Calu3 (cell line): Measurements from ENCODE around the gene ALPK3. TPM values are rescaled to one million over a fixed set of nuclear protein-coding genes. Genes with fewer than 3 reads are reported as not detected.

Source experiments
- BruUV-seq: library from RNA; stranded (reverse); fragments of 400-500 nt; replicated peaks from 2 replicates; lab custom pipeline; 2021; lab: Mats Ljungman, UMichigan
- CTCF ChIA-PET: fragments of 300-600 bp; sonication (Branson Sonifier 250); formaldehyde crosslinking; loops from one replicate; lab custom pipeline; 2022; ENCODE audit warnings: antibody characterized with exemption; lab: Charles Lee
- DNase-seq: peaks from one replicate; pipeline ENCODE4 v3.0.0; 2022
- H3K27ac Mint-ChIP-seq: one replicate; pipeline ENCODE4 v1.8.0; 2022; ENCODE audit warnings: mixed read lengths; ENCODE audit not compliant: unreplicated experiment
- H3K27me3 Mint-ChIP-seq: one replicate; pipeline ENCODE4 v1.8.0; 2022; ENCODE audit warnings: mixed read lengths; ENCODE audit not compliant: unreplicated experiment
- H3K36me3 Mint-ChIP-seq: one replicate; pipeline ENCODE4 v1.8.0; 2022; ENCODE audit warnings: mild to moderate bottlenecking, moderate library complexity, mixed read lengths; ENCODE audit not compliant: insufficient read depth, unreplicated experiment
- H3K4me1 Mint-ChIP-seq: one replicate; pipeline ENCODE4 v1.8.0; 2022; ENCODE audit warnings: mild to moderate bottlenecking, low read depth, mixed read lengths; ENCODE audit not compliant: unreplicated experiment
- H3K4me3 Mint-ChIP-seq: one replicate; pipeline ENCODE4 v1.8.0; 2022; ENCODE audit warnings: mild to moderate bottlenecking, low read depth, moderate library complexity, mixed read lengths; ENCODE audit not compliant: unreplicated experiment
- H3K9me3 Mint-ChIP-seq: one replicate; pipeline ENCODE4 v1.8.0; 2022; ENCODE audit warnings: low read depth, mixed read lengths; ENCODE audit not compliant: unreplicated experiment
- intact Hi-C: fragments of 100-400 bp; cut with micrococcal nuclease; formaldehyde crosslinking; loops from one replicate; pipeline ENCODE4 v1.10.0; 2022; ENCODE audit not compliant: unreplicated experiment
- total RNA-seq: library from RNA; stranded (reverse); gene quantifications from 2 replicates; pipeline ENCODE4 v1.2.3, GENCODE V29; 2022
- TF ChIP-seq, protein P1 (sequence below): fragments of 200-600 bp; IDR thresholded peaks from one replicate; pipeline ENCODE4 v1.8.0; 2022; ENCODE audit warnings: antibody characterized with exemption; ENCODE audit not compliant: unreplicated experiment

Gene ALPK3
- total RNA-seq, 1 experiment from 2014 or later: 4.6 TPM

- intact Hi-C loops: no loop called here
- CTCF ChIA-PET: interaction anchor here (0.6 kb wide), 1 partner anchor 46 kb away, joined by 4 read pairs; no protein-coding TSS in a partner anchor
- no TSS peak for BruUV-seq
- H3K4me3 Mint-ChIP-seq: no peak overlapping the region
- TF ChIP-seq, protein P1, sequence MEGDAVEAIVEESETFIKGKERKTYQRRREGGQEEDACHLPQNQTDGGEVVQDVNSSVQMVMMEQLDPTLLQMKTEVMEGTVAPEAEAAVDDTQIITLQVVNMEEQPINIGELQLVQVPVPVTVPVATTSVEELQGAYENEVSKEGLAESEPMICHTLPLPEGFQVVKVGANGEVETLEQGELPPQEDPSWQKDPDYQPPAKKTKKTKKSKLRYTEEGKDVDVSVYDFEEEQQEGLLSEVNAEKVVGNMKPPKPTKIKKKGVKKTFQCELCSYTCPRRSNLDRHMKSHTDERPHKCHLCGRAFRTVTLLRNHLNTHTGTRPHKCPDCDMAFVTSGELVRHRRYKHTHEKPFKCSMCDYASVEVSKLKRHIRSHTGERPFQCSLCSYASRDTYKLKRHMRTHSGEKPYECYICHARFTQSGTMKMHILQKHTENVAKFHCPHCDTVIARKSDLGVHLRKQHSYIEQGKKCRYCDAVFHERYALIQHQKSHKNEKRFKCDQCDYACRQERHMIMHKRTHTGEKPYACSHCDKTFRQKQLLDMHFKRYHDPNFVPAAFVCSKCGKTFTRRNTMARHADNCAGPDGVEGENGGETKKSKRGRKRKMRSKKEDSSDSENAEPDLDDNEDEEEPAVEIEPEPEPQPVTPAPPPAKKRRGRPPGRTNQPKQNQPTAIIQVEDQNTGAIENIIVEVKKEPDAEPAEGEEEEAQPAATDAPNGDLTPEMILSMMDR: no peak
- peaks cover 38% of the 10 kb centered on the region for H3K36me3 Mint-ChIP-seq
- no peaks in the 10 kb centered on the region for H3K9me3 Mint-ChIP-seq
- H3K27me3 Mint-ChIP-seq: no peaks in the 10 kb centered on the region
- DNase-seq: no peak
- H3K4me1 Mint-ChIP-seq: peaks cover 8% of the 10 kb centered on the region
- H3K27ac Mint-ChIP-seq: no peak overlapping the region
Measured at GRCh38 chr15:84804005-84804900, 12.9 kb upstream of the ALPK3 start.

GRCh38 chr15:84805221-84805620, 11.9 kb upstream of the ALPK3 start:
- CTCF ChIA-PET: no interaction called here
- no peaks in the 10 kb centered on the region for H3K27me3 Mint-ChIP-seq
- H3K4me3 Mint-ChIP-seq: no peak overlapping the region
- H3K4me1 Mint-ChIP-seq: peaks cover 8% of the 10 kb centered on the region
- H3K27ac Mint-ChIP-seq: no peak overlapping the region
- TF ChIP-seq, protein P1: no peak
- no TSS peak for BruUV-seq
- no peaks in the 10 kb centered on the region for H3K9me3 Mint-ChIP-seq
- DNase-seq: no peak
- intact Hi-C loops: no loop called here
- H3K36me3 Mint-ChIP-seq: peaks cover 33% of the 10 kb centered on the region

DNA sequence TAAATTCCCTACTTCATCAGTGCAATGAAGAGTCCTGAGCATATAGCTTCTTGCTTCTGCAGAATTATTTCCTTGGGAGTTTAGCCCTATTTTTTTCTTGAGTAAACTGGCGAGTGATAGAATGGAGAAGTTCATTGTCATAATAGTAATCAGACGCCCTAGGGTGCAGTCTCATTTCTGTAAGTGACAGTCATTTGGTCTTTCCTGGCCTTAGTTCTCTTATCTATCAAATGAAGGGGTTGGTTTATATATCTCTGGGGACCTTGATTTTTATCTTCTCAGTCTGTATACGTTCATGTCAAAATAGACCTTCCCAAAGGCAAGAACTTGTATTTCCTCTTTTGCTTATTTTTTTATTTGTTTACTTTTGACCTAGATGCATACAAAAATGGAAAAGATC, 9.9 kb upstream of the ALPK3 start:
- Mint-ChIP-seq H3K36me3 (peaks cover 31% of the 10 kb centered on the region), H3K4me1 (peaks cover 8% of the 10 kb centered on the region), H3K9me3 (no peaks in the 10 kb centered on the region), H3K27me3 (no peaks in the 10 kb centered on the region), H3K4me3 (no peak overlapping the region), H3K27ac (no peak overlapping the region)
- TF ChIP-seq, protein P1: no peak
- CTCF ChIA-PET: no interaction called here
- no TSS peak for BruUV-seq
- intact Hi-C loops: no loop called here
- no peak for DNase-seq

- H3K9me3 Mint-ChIP-seq: no peaks in the 10 kb centered on the region
- no peak overlapping the region for H3K4me3 Mint-ChIP-seq
- CTCF ChIA-PET: interaction anchor here (0.8 to 1.4 kb wide), 3 partner anchors 10 to 120 kb away, joined by 3 to 5 read pairs (median 3); no protein-coding TSS in a partner anchor
- H3K27me3 Mint-ChIP-seq: no peaks in the 10 kb centered on the region
- peaks cover 18% of the 10 kb centered on the region for H3K36me3 Mint-ChIP-seq
- BruUV-seq: no TSS peak
- no peak for DNase-seq
- TF ChIP-seq, protein P1: no peak
- intact Hi-C loops: no loop called here
- no peaks in the 10 kb centered on the region for H3K4me1 Mint-ChIP-seq
- no peak overlapping the region for H3K27ac Mint-ChIP-seq
Measured at GRCh38 chr15:84810073-84810840, 6.9 kb upstream of the ALPK3 start.
